GM23248 (cell line): ENCODE data around the gene C6orf62. TPM values are rescaled to one million over a fixed set of nuclear protein-coding genes. Genes with fewer than 3 reads are reported as not detected.
"Not testable (repeated sequence)": the region's sequence is repeated elsewhere in the genome, so short reads cannot be mapped to it uniquely, and the experiment has no call there.

Source experiments
- DNase-seq: peaks from one replicate; pipeline ENCODE4 v3.0.0-alpha.2; 2015
- H2AFZ ChIP-seq: fragments of 200-600 bp; sonication (generic); 2 replicates; pipeline ENCODE4 v1.6.1; 2016; ENCODE audit warnings: antibody characterized with exemption
- H3F3A ChIP-seq: fragments of 200-600 bp; sonication (generic); 2 replicates; pipeline ENCODE4 v1.6.1; 2016; ENCODE audit warnings: mild to moderate bottlenecking, antibody characterized with exemption, mixed run types; ENCODE audit not compliant: insufficient read depth
- H3K27ac ChIP-seq: fragments of 200-600 bp; sonication (generic); 2 replicates; pipeline ENCODE4 v1.5.1; 2016; ENCODE audit warnings: mild to moderate bottlenecking
- H3K27me3 ChIP-seq: fragments of 200-600 bp; sonication (generic); replicated peaks from 2 replicates; pipeline ENCODE4 v1.6.1; 2016; ENCODE audit warnings: mild to moderate bottlenecking; ENCODE audit not compliant: insufficient read depth
- H3K36me3 ChIP-seq: fragments of 200-600 bp; sonication (generic); 2 replicates; pipeline ENCODE4 v1.6.1; 2016; ENCODE audit warnings: low read depth, mild to moderate bottlenecking
- H3K4me1 ChIP-seq: fragments of 200-600 bp; sonication (generic); 2 replicates; pipeline ENCODE4 v1.6.1; 2016; ENCODE audit warnings: mild to moderate bottlenecking; ENCODE audit not compliant: insufficient read depth
- H3K4me2 ChIP-seq: fragments of 200-600 bp; sonication (generic); one replicate; pipeline ENCODE4 v1.6.1; 2016; ENCODE audit warnings: mild to moderate bottlenecking; ENCODE audit not compliant: unreplicated experiment
- H3K4me3 ChIP-seq: fragments of 200-600 bp; sonication (generic); 2 replicates; pipeline ENCODE4 v1.5.1; 2016; ENCODE audit warnings: mild to moderate bottlenecking
- H3K79me2 ChIP-seq: fragments of 200-600 bp; sonication (generic); 2 replicates; pipeline ENCODE4 v1.6.1; 2016; ENCODE audit warnings: mild to moderate bottlenecking; ENCODE audit not compliant: insufficient read depth
- H3K9ac ChIP-seq: fragments of 200-600 bp; sonication (generic); 2 replicates; pipeline ENCODE4 v1.6.1; 2016; ENCODE audit warnings: mild to moderate bottlenecking
- H3K9me2 ChIP-seq: fragments of 200-600 bp; sonication (generic); 2 replicates; pipeline ENCODE4 v1.6.1; 2016; ENCODE audit warnings: mixed run types, mild to moderate bottlenecking, moderate library complexity; ENCODE audit not compliant: insufficient read depth
- H3K9me3 ChIP-seq: fragments of 200-600 bp; sonication (generic); one replicate; pipeline ENCODE4 v1.6.1; 2017; ENCODE audit warnings: low read depth
- H4K20me1 ChIP-seq: fragments of 200-600 bp; sonication (generic); 2 replicates; pipeline ENCODE4 v1.6.0; 2016; ENCODE audit not compliant: insufficient read depth
- EZH2 ChIP-seq: fragments of 200-600 bp; sonication (generic); IDR thresholded peaks from 2 replicates; pipeline ENCODE4 v1.6.1; 2018; ENCODE audit warnings: antibody characterized with exemption, mild to moderate bottlenecking; ENCODE audit not compliant: insufficient read depth, poor library complexity, severe bottlenecking
- EZH2phosphoT487 ChIP-seq: fragments of 200-600 bp; sonication (generic); IDR thresholded peaks from 2 replicates; pipeline ENCODE4 v1.6.1; 2018; ENCODE audit warnings: antibody characterized with exemption, moderate library complexity, mild to moderate bottlenecking, low read depth; ENCODE audit not compliant: insufficient read depth
- WGBS, 2 experiments: methylation state at CpG; one replicate each; pipeline ENCODE4 v1.1.6; 2015 to 2017; ENCODE audit warnings: low lambda C conversion rate in 2 of 2, low coverage in 1 of 2; ENCODE audit errors: missing lambda C conversion rate in 2 of 2; 5-methylcytosine and 5-hydroxymethylcytosine counted together
- in situ Hi-C: fragments of 300-500 bp; cut with MboI; formaldehyde crosslinking; loops from 2 replicates; pipeline ENCODE4 v1.15.0; 2020
- polyA plus RNA-seq: library from polyadenylated mRNA; unstranded; fragments of >200 nt; fragmentation: Nextera tagmentation; extraction: Ambion mirVana; gene quantifications from 2 replicates; pipeline ENCODE4 v1.2.1, GENCODE V29; 2016
- total RNA-seq: library from RNA; depleted of rRNA; stranded (reverse); fragments of >200 nt; shearing (Covaris generic); gene quantifications from 2 replicates; pipeline ENCODE4 v1.2.3, GENCODE V29; 2014; rRNA removed

The C6orf62 gene
- 107 and 118 TPM in 2 replicates for total RNA-seq
- polyA plus RNA-seq = 307 and 315 TPM in 2 replicates

GRCh38 chr6:24719125-24719971, at the start of gene C6orf62:
Gene C6orf62 (minus strand): TSS chr6:24719154. CDS start chr6:24718668, 486 bp downstream.
- Histone ChIP-seq H4K20me1 (peaks cover 42% of the 10 kb centered on the region), H3K9me2 (no peaks in the 10 kb centered on the region), H3K79me2 (peaks cover 63% of the 10 kb centered on the region), H3K27ac (peak within 1 kb of the TSS; percentile 98), H3K9ac (peak within 1 kb of the TSS; percentile 100), H3F3A (peaks cover 40% of the 10 kb centered on the region), H3K4me1 (peaks cover 36% of the 10 kb centered on the region), H3K36me3 (peaks cover 32% of the 10 kb centered on the region), H3K9me3 (no peaks in the 10 kb centered on the region), H3K4me3 (peak within 1 kb of the TSS; percentile 97), H3K27me3 (no peaks in the 10 kb centered on the region), H3K4me2 (peak within 1 kb of the TSS; percentile 99), H2AFZ (no peak within 1 kb of the TSS)
- TF ChIP-seq EZH2 (no peak), EZH2phosphoT487 (no peak)
- in situ Hi-C loops = no loop called here
- WGBS, 2 experiments = 0 to 2% methylated on average over 15 to 25 of the region's 25 CpGs
- DNase-seq = peak; percentile 83

- peak; percentile 20 for DNase-seq
- Histone ChIP-seq H3K4me2 (no peak overlapping the region), H3K36me3 (no peaks in the 10 kb centered on the region), H3K4me3 (no peak overlapping the region), H3F3A (no peaks in the 10 kb centered on the region), H3K27ac (no peak overlapping the region), H4K20me1 (no peaks in the 10 kb centered on the region), H3K9ac (no peak overlapping the region), H3K79me2 (no peaks in the 10 kb centered on the region), H3K27me3 (no peaks in the 10 kb centered on the region), H3K4me1 (no peaks in the 10 kb centered on the region), H2AFZ (no peak overlapping the region), H3K9me3 (no peaks in the 10 kb centered on the region), H3K9me2 (no peaks in the 10 kb centered on the region)
- in situ Hi-C loops = no loop called here
- 76 to 84% methylated on average over 5 of the region's 5 CpGs for WGBS, 2 experiments
- no peak for TF ChIP-seq EZH2
Observed at GRCh38 chr6:24768361-24768760, 49.4 kb upstream of the C6orf62 start.

GRCh38 chr6:24766680-24767462, 47.9 kb upstream of the C6orf62 start:
- Histone ChIP-seq H3K9me3 (no peaks in the 10 kb centered on the region), H3K9ac (no peak overlapping the region; the same call in 1 of the 2 replicates), H3K4me2 (no peak overlapping the region), H3F3A (no peaks in the 10 kb centered on the region), H4K20me1 (no peaks in the 10 kb centered on the region), H3K4me3 (no peak overlapping the region), H2AFZ (peak overlapping the region; percentile 18; the same call in 1 of the 2 replicates), H3K79me2 (no peaks in the 10 kb centered on the region), H3K4me1 (no peaks in the 10 kb centered on the region), H3K9me2 (no peaks in the 10 kb centered on the region), H3K27me3 (no peaks in the 10 kb centered on the region), H3K36me3 (no peaks in the 10 kb centered on the region), H3K27ac (no peak overlapping the region)
- DNase-seq = peak; percentile 68
- in situ Hi-C loops = no loop called here
- WGBS, 2 experiments = 48 to 49% methylated on average over 9 of the region's 9 CpGs
- TF ChIP-seq EZH2 = no peak
- no peak for TF ChIP-seq EZH2phosphoT487

GRCh38 chr6:24765968-24766367, 47.0 kb upstream of the C6orf62 start:
- in situ Hi-C loops, H3K4me2 ChIP-seq, H3K4me1 ChIP-seq, H3K27ac ChIP-seq, H2AFZ ChIP-seq, H3K79me2 ChIP-seq, H3K27me3 ChIP-seq, H3K9me2 ChIP-seq, H3K9me3 ChIP-seq, H3F3A ChIP-seq, H4K20me1 ChIP-seq, H3K4me3 ChIP-seq, H3K9ac ChIP-seq, DNase-seq, H3K36me3 ChIP-seq: not testable (repeated sequence)
- WGBS, 2 experiments = 84 to 90% methylated on average over 15 to 24 of the region's 26 CpGs

- H2AFZ ChIP-seq, H3K9me2 ChIP-seq, H4K20me1 ChIP-seq, DNase-seq, H3K9ac ChIP-seq, H3F3A ChIP-seq, H3K27ac ChIP-seq, H3K79me2 ChIP-seq, H3K9me3 ChIP-seq, H3K4me2 ChIP-seq, H3K27me3 ChIP-seq, H3K4me3 ChIP-seq, H3K36me3 ChIP-seq, H3K4me1 ChIP-seq: not testable (repeated sequence)
- in situ Hi-C loops = loop anchor here (5.0 kb wide), 1 partner anchor 183 kb away; no protein-coding TSS in a partner anchor
- WGBS, 2 experiments = 89 to 91% methylated on average over 20 of the region's 20 CpGs
Observed at GRCh38 chr6:24764833-24765828, 46.2 kb upstream of the C6orf62 start.
